Glomerular visceral epithelial cell (primary cell): ENCODE results near the gene CALCB.

Source experiments
- DNase-seq: peaks from one replicate; pipeline ENCODE4 v3.0.0-alpha.2; 2016; ENCODE audit errors: extremely low spot score

Gene CALCB

GRCh38 chr11:15118431-15118830 is 45.0 kb downstream of the CALCB start:
- DNase-seq, result no peak

GRCh38 chr11:15119352-15119751 is 46.0 kb downstream of the CALCB start:
- DNase-seq, result no peak

- DNase-seq, result no peak
Observed at GRCh38 chr11:15119826-15120225, 46.4 kb downstream of the CALCB start.

- peak; percentile 85 for DNase-seq
Observed at GRCh38 chr11:15123849-15124248, 50.5 kb downstream of the CALCB start.

- no peak for DNase-seq
Observed at GRCh38 chr11:15124528-15124927, 51.1 kb downstream of the CALCB start.

GRCh38 chr11:15127341-15127740 is 53.9 kb downstream of the CALCB start:
- DNase-seq, result no peak
